ENCODE data around the gene FCRL5.

DNA sequence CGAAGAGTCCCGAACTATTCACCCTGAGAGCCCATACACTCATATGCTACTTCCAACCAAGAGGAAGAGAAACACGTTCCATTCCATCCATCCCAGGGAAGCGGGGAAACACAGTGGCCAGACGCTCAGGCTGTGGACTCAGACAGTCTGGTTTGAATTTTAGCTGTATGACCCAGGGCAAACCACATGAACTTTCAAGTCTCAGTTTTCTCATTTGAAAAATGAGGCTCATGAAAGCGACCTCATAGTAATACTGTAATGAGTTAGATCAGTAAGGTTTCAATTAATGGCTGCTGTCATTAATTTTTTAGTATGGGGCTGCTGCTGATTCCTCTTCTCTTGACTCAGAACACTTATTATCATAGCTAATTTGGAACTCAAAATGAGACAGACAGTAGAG lies 44.1 kb upstream of the FCRL5 start:
- TF ChIP-seq, protein P1, sequence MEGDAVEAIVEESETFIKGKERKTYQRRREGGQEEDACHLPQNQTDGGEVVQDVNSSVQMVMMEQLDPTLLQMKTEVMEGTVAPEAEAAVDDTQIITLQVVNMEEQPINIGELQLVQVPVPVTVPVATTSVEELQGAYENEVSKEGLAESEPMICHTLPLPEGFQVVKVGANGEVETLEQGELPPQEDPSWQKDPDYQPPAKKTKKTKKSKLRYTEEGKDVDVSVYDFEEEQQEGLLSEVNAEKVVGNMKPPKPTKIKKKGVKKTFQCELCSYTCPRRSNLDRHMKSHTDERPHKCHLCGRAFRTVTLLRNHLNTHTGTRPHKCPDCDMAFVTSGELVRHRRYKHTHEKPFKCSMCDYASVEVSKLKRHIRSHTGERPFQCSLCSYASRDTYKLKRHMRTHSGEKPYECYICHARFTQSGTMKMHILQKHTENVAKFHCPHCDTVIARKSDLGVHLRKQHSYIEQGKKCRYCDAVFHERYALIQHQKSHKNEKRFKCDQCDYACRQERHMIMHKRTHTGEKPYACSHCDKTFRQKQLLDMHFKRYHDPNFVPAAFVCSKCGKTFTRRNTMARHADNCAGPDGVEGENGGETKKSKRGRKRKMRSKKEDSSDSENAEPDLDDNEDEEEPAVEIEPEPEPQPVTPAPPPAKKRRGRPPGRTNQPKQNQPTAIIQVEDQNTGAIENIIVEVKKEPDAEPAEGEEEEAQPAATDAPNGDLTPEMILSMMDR (IDR thresholded peaks at IDR 0.05), result no peak
- TF ChIP-seq EZH2phosphoT487 (IDR thresholded peaks at IDR 0.05), result no peak
